HFFc6 (cell line): ENCODE measurements around the gene SAG. TPM values are rescaled to one million over a fixed set of nuclear protein-coding genes. Genes with fewer than 3 reads are reported as not detected.
A peak's percentile ranks its signal among the peaks of the same experiment; 100 is the strongest.

Source experiments
- DNase-seq: peaks from one replicate; pipeline ENCODE4 v3.0.0-alpha.2; 2018
- H3K27ac Mint-ChIP-seq: 2 replicates; pipeline ENCODE4 v1.8.0; 2020; ENCODE audit warnings: mild to moderate bottlenecking, mixed read lengths
- H3K27me3 Mint-ChIP-seq: 2 replicates; pipeline ENCODE4 v1.8.0; 2021; ENCODE audit warnings: mild to moderate bottlenecking, moderate library complexity, mixed read lengths; ENCODE audit not compliant: insufficient read depth
- H3K36me3 Mint-ChIP-seq: 2 replicates; pipeline ENCODE4 v1.8.0; 2021; ENCODE audit warnings: low read depth, mixed read lengths
- H3K4me1 Mint-ChIP-seq: 2 replicates; pipeline ENCODE4 v1.8.0; 2020; ENCODE audit warnings: low read depth, mixed read lengths
- H3K4me3 Mint-ChIP-seq: 2 replicates; pipeline ENCODE4 v1.8.0; 2020; ENCODE audit warnings: mild to moderate bottlenecking, moderate library complexity, mixed read lengths
- H3K9me3 Mint-ChIP-seq: 2 replicates; pipeline ENCODE4 v1.8.0; 2020; ENCODE audit warnings: mild to moderate bottlenecking, mixed read lengths
- CTCF ChIP-seq: fragments of 200-600 bp; sonication (generic); IDR thresholded peaks from 2 replicates; pipeline ENCODE4 v1.5.0; 2021; ENCODE audit warnings: antibody characterized with exemption, mild to moderate bottlenecking
- total RNA-seq, 6 experiments: library from RNA; stranded (reverse); fragmentation: NEBNext Ultra II Directional; extraction: Animal tissue kit (Norgen Biotek cat#: 25700); gene quantifications; 2 replicates in 1 of 6; 3 replicates in 5 of 6; pipeline ENCODE4 v1.2.3, GENCODE V29; 2021

The SAG gene
- total RNA-seq, 6 experiments from 2014 or later, result not detected

GRCh38 chr2:233365861-233366520 is 58.4 kb downstream of the SAG start:
- no peak overlapping the region for H3K4me3 Mint-ChIP-seq

GRCh38 chr2:233367586-233367985 is 60.0 kb downstream of the SAG start:
- DNase-seq, result no peak
- no peak for TF ChIP-seq CTCF
- Mint-ChIP-seq H3K36me3 (peaks cover 5% of the 10 kb centered on the region; the same call in 1 of the 2 replicates), H3K4me3 (no peak overlapping the region), H3K9me3 (no peaks in the 10 kb centered on the region), H3K27ac (no peak overlapping the region), H3K4me1 (no peaks in the 10 kb centered on the region), H3K27me3 (peaks cover 1% of the 10 kb centered on the region; the same call in 1 of the 2 replicates)

More at GRCh38 chr2:233365861-233366520, 58.4 kb downstream of the SAG start:
- no peak for TF ChIP-seq CTCF
- peaks cover 1% of the 10 kb centered on the region; the same call in 1 of the 2 replicates for H3K27me3 Mint-ChIP-seq
- peaks cover 5% of the 10 kb centered on the region; the same call in 1 of the 2 replicates for H3K36me3 Mint-ChIP-seq
- no peaks in the 10 kb centered on the region for H3K4me1 Mint-ChIP-seq
- no peak overlapping the region for H3K27ac Mint-ChIP-seq
- no peaks in the 10 kb centered on the region for H3K9me3 Mint-ChIP-seq
- no peak for DNase-seq

- H3K4me1 Mint-ChIP-seq, result no peaks in the 10 kb centered on the region; the same call in 1 of the 2 replicates
- H3K4me3 Mint-ChIP-seq, result no peak overlapping the region
- peaks cover 1% of the 10 kb centered on the region; the same call in 1 of the 2 replicates for H3K27me3 Mint-ChIP-seq
- H3K36me3 Mint-ChIP-seq, result peaks cover 1% of the 10 kb centered on the region; the same call in 1 of the 2 replicates
- no peak for TF ChIP-seq CTCF
- DNase-seq, result no peak
- H3K27ac Mint-ChIP-seq, result peak overlapping the region; percentile 6; the same call in 1 of the 2 replicates
- H3K9me3 Mint-ChIP-seq, result no peaks in the 10 kb centered on the region
These were observed 61.1 kb downstream of the SAG start for GRCh38 chr2:233368756-233369155.

- no peak for TF ChIP-seq CTCF
- H3K4me1 Mint-ChIP-seq, result no peaks in the 10 kb centered on the region; the same call in 1 of the 2 replicates
- H3K36me3 Mint-ChIP-seq, result no peaks in the 10 kb centered on the region
- DNase-seq, result no peak
- H3K9me3 Mint-ChIP-seq, result no peaks in the 10 kb centered on the region
- H3K27me3 Mint-ChIP-seq, result peaks cover 1% of the 10 kb centered on the region; the same call in 1 of the 2 replicates
- H3K4me3 Mint-ChIP-seq, result no peak overlapping the region
- no peak overlapping the region for H3K27ac Mint-ChIP-seq
These were observed 61.8 kb downstream of the SAG start for GRCh38 chr2:233369462-233369861.

- no peak overlapping the region for H3K27ac Mint-ChIP-seq
- no peak for TF ChIP-seq CTCF
- DNase-seq, result no peak
- H3K4me1 Mint-ChIP-seq, result no peaks in the 10 kb centered on the region; the same call in 1 of the 2 replicates
- H3K36me3 Mint-ChIP-seq, result no peaks in the 10 kb centered on the region
- H3K4me3 Mint-ChIP-seq, result no peak overlapping the region
- no peaks in the 10 kb centered on the region for H3K9me3 Mint-ChIP-seq
- H3K27me3 Mint-ChIP-seq, result peaks cover 1% of the 10 kb centered on the region; the same call in 1 of the 2 replicates
These were observed 62.5 kb downstream of the SAG start for GRCh38 chr2:233369897-233370685.
